HTR-8/SVneo (cell line): ENCODE results near the gene DTNB.
"Not testable (repeated sequence)": the region's sequence is repeated elsewhere in the genome, so short reads cannot be mapped to it uniquely, and the experiment has no call there.

Experiments used
- DNase-seq: peaks from one replicate; pipeline ENCODE4 v3.0.0; 2011; ENCODE audit warnings: low spot score, mixed read lengths; ENCODE audit not compliant: insufficient read length
- FAIRE-seq: peaks from 2 replicates; lab custom pipeline; 2011; peaks lifted over from hg19 to GRCh38; lab: Jason Lieb, UNC

The DTNB gene

GRCh38 chr2:25635797-25636196, 37.6 kb downstream of the DTNB start:
- FAIRE-seq (no peak), DNase-seq (no peak)

GRCh38 chr2:25633801-25634200, 39.6 kb downstream of the DTNB start:
- FAIRE-seq, DNase-seq: not testable (repeated sequence)

- DNase-seq: no peak
These were observed 41.0 kb downstream of the DTNB start for GRCh38 chr2:25632396-25632795.

GRCh38 chr2:25624635-25625034, 48.7 kb downstream of the DTNB start:
- DNase-seq (no peak), FAIRE-seq (no peak)

More at GRCh38 chr2:25632396-25632795, 41.0 kb downstream of the DTNB start:
- FAIRE-seq: no peak

GRCh38 chr2:25623361-25623760, 50.0 kb downstream of the DTNB start:
- no peak for FAIRE-seq
- DNase-seq: no peak

GRCh38 chr2:25620711-25621110, 52.7 kb downstream of the DTNB start:
- DNase-seq: no peak
- FAIRE-seq: no peak

- no peak for DNase-seq
- no peak for FAIRE-seq
These were observed 53.3 kb downstream of the DTNB start for GRCh38 chr2:25620077-25620476.

GRCh38 chr2:25619185-25619584, 54.2 kb downstream of the DTNB start:
- DNase-seq (no peak), FAIRE-seq (no peak)

- FAIRE-seq (peak; percentile 13), DNase-seq (peak; percentile 71)
These were observed 54.7 kb downstream of the DTNB start for GRCh38 chr2:25618676-25619075.

GRCh38 chr2:25617948-25618646, 55.3 kb downstream of the DTNB start:
- FAIRE-seq: peak; percentile 63
- DNase-seq: no peak

GRCh38 chr2:25615920-25616319, 57.5 kb downstream of the DTNB start:
- FAIRE-seq: no peak
- no peak for DNase-seq

- DNase-seq (no peak), FAIRE-seq (no peak)
These were observed 58.0 kb downstream of the DTNB start for GRCh38 chr2:25615386-25615785.

GRCh38 chr2:25614711-25615110, 58.7 kb downstream of the DTNB start:
- DNase-seq (no peak), FAIRE-seq (no peak)

- FAIRE-seq (no peak), DNase-seq (no peak)
These were observed 64.7 kb downstream of the DTNB start for GRCh38 chr2:25608718-25609117.

- FAIRE-seq: no peak
- peak; percentile 42 for DNase-seq
These were observed 66.5 kb downstream of the DTNB start for GRCh38 chr2:25606892-25607291.

- no peak for DNase-seq
- no peak for FAIRE-seq
These were observed 71.0 kb downstream of the DTNB start for GRCh38 chr2:25602333-25602723.

GRCh38 chr2:25601711-25602332, 71.6 kb downstream of the DTNB start:
- FAIRE-seq, DNase-seq: not testable (repeated sequence)

- no peak for FAIRE-seq
- no peak for DNase-seq
These were observed 74.5 kb downstream of the DTNB start for GRCh38 chr2:25598911-25599310.

GRCh38 chr2:25598332-25598731, 75.0 kb downstream of the DTNB start:
- DNase-seq: no peak
- FAIRE-seq: no peak

GRCh38 chr2:25597881-25598280, 75.5 kb downstream of the DTNB start:
- DNase-seq: no peak
- no peak for FAIRE-seq

- DNase-seq (no peak), FAIRE-seq (no peak)
These were observed 76.7 kb downstream of the DTNB start for GRCh38 chr2:25596516-25597244.
